HepG2 (cell line): ENCODE results near the gene SOX8. TPM values are rescaled to one million over a fixed set of nuclear protein-coding genes. Genes with fewer than 3 reads are reported as not detected.

Source experiments
- ATAC-seq: fragments of 200-7000 bp; cut with Tn5 transposase; 3 replicates; pipeline ENCODE4 v1.9.1; 2020; ENCODE audit warnings: mild to moderate bottlenecking, moderate library complexity
- BruUV-seq: library from RNA; stranded (reverse); fragments of 400-500 nt; replicated peaks from 2 replicates; lab custom pipeline; 2021; lab: Mats Ljungman, UMichigan
- CTCF ChIA-PET: fragments of 300-600 bp; formaldehyde crosslinking; extraction: SDS; loops from one replicate; lab custom pipeline; 2021; ENCODE audit warnings: low total read pairs, inconsistent platforms, low intra/inter-chr PET ratio; lab: Yijun Ruan, JAX
- POLR2A ChIA-PET: fragments of 350-600 bp; sonication (Branson Sonifier 250); formaldehyde crosslinking; loops from one replicate; lab custom pipeline; 2020; ENCODE audit warnings: antibody characterized with exemption, inconsistent platforms; lab: Yijun Ruan, JAX
- DNase-seq: peaks from one replicate; pipeline ENCODE4 v3.0.0-alpha.2; 2015; ENCODE audit warnings: low spot score
- FAIRE-seq: peaks from 3 replicates; lab custom pipeline; 2011; peaks lifted over from hg19 to GRCh38; lab: Jason Lieb, UNC
- H2AFZ ChIP-seq: one replicate; pipeline ENCODE4 v1.6.1; 2011; ENCODE audit warnings: low read length, inconsistent platforms
- H3K27ac ChIP-seq: fragments of 300-600 bp; 3 replicates; pipeline ENCODE4 v1.8.0; 2011; ENCODE audit warnings: mixed run types, mild to moderate bottlenecking, mixed read lengths, low read length, inconsistent platforms; ENCODE audit not compliant: insufficient read depth; ENCODE audit errors: extremely low read length
- H3K27me3 ChIP-seq, 2 experiments: fragments of 200-600 bp in 1 of 2; 2 replicates in 1 of 2; 3 replicates in 1 of 2; pipeline versions ENCODE4 v1.6.0 to v1.8.0; 2011; ENCODE audit warnings: low read length in 2 of 2, mild to moderate bottlenecking in 2 of 2, moderate library complexity in 2 of 2, inconsistent platforms in 1 of 2; ENCODE audit not compliant: insufficient read depth in 2 of 2, control insufficient read depth in 1 of 2
- H3K36me3 ChIP-seq, 2 experiments: fragments of 200-600 bp in 1 of 2; replicated peaks in 1 of 2; 2 replicates in 1 of 2; 3 replicates in 1 of 2; pipeline versions ENCODE4 v1.5.1 to v1.8.0; 2011; ENCODE audit warnings: low read length in 2 of 2, inconsistent platforms in 1 of 2; ENCODE audit not compliant: insufficient read depth in 2 of 2, control insufficient read depth in 1 of 2
- H3K4me1 ChIP-seq: 2 replicates; pipeline ENCODE4 v1.5.1; 2012; ENCODE audit warnings: low read length, inconsistent platforms; ENCODE audit not compliant: insufficient read depth
- H3K4me2 ChIP-seq: 2 replicates; pipeline ENCODE4 v1.6.0; 2011; ENCODE audit warnings: low read depth, low read length, inconsistent platforms
- H3K4me3 ChIP-seq, 3 experiments: fragments of 200-600 bp in 1 of 3; sonication (generic), shearing (Covaris generic) in 1 of 3; replicated peaks in 1 of 3; 2 replicates each; pipeline ENCODE4 v1.5.1; 2011 to 2016; ENCODE audit warnings: low read length in 3 of 3, inconsistent platforms in 2 of 3, low read depth in 2 of 3, mild to moderate bottlenecking in 2 of 3, control low read depth in 1 of 3, mixed read lengths in 1 of 3; ENCODE audit not compliant: insufficient read depth in 1 of 3
- H3K79me2 ChIP-seq: one replicate; pipeline ENCODE4 v1.6.1; 2011; ENCODE audit warnings: low read length, inconsistent platforms; ENCODE audit not compliant: insufficient read depth
- H3K9ac ChIP-seq: 2 replicates; pipeline ENCODE4 v1.6.0; 2011; ENCODE audit warnings: mild to moderate bottlenecking, low read depth, low read length, inconsistent platforms; ENCODE audit not compliant: insufficient read depth
- H3K9me3 ChIP-seq: 2 replicates; pipeline ENCODE4 v1.5.1; 2012; ENCODE audit warnings: mild to moderate bottlenecking, low read length
- H4K20me1 ChIP-seq: 2 replicates; pipeline ENCODE4 v1.6.0; 2011; ENCODE audit warnings: inconsistent platforms, mild to moderate bottlenecking, low read length, moderate library complexity; ENCODE audit not compliant: insufficient read depth
- IRF2 ChIP-seq: IDR thresholded peaks from 2 replicates; pipeline ENCODE4 v1.6.1; 2018; ENCODE audit warnings: missing genetic modification reagents, missing compliant biosample characterization
- MED13 ChIP-seq: sonication (generic); formaldehyde crosslinking; IDR thresholded peaks from 2 replicates; pipeline ENCODE4 v1.5.0; 2020; ENCODE audit warnings: missing genetic modification reagents
- MED8 ChIP-seq: sonication (generic); formaldehyde crosslinking; IDR thresholded peaks from 2 replicates; pipeline ENCODE4 v1.8.1; 2023; ENCODE audit warnings: mild to moderate bottlenecking, missing genetic modification reagents; ENCODE audit not compliant: insufficient replicate concordance
- NAIF1 ChIP-seq: sonication (generic); formaldehyde crosslinking; IDR thresholded peaks from 2 replicates; pipeline ENCODE4 v1.5.0; 2020; ENCODE audit warnings: mild to moderate bottlenecking, missing genetic modification reagents, borderline replicate concordance
- PHF8 ChIP-seq: sonication (generic); formaldehyde crosslinking; IDR thresholded peaks from 2 replicates; pipeline ENCODE4 v1.5.0; 2020; ENCODE audit warnings: missing genetic modification reagents
- SIX4 ChIP-seq: sonication (generic); formaldehyde crosslinking; IDR thresholded peaks from 2 replicates; pipeline ENCODE4 v1.4.0; 2020; ENCODE audit warnings: missing genetic modification reagents
- THYN1 ChIP-seq: sonication (generic); formaldehyde crosslinking; IDR thresholded peaks from 2 replicates; pipeline ENCODE4 v1.8.1; 2023; ENCODE audit warnings: low read depth, mild to moderate bottlenecking, moderate library complexity, missing genetic modification reagents, borderline replicate concordance
- ZNF564 ChIP-seq: sonication (generic); formaldehyde crosslinking; IDR thresholded peaks from 2 replicates; pipeline ENCODE4 v1.8.1; 2023; ENCODE audit warnings: mild to moderate bottlenecking, missing genetic modification reagents
- ZNF777 ChIP-seq: sonication (generic); formaldehyde crosslinking; IDR thresholded peaks from 2 replicates; pipeline ENCODE4 v1.4.0; 2020; ENCODE audit warnings: missing genetic modification reagents
- WGBS: methylation state at CpG from one replicate; pipeline ENCODE4 v1.1.6; 2017; ENCODE audit warnings: low lambda C conversion rate; 5-methylcytosine and 5-hydroxymethylcytosine counted together
- in situ Hi-C: cut with HindIII; loops from 2 replicates; pipeline ENCODE4 v1.10.0; 2017; ENCODE audit warnings: low pct_unique_long_range_greater_than_20kb; ENCODE audit not compliant: extremely low pct_ligation_motif_present
- intact Hi-C: fragments of 100-400 bp; cut with micrococcal nuclease; formaldehyde crosslinking; loops from one replicate; pipeline ENCODE4 v1.10.0; 2022; ENCODE audit not compliant: unreplicated experiment
- polyA plus RNA-seq, 8 experiments: library from polyadenylated mRNA; depleted of rRNA in 3 of 8; stranded (reverse) in 7 of 8; unstranded in 1 of 8; fragments of >200 nt; fragmentation: Illumina TruSeq in 4 of 8; extraction: Trizol in 4 of 8; gene quantifications; 2 replicates each; pipeline versions ENCODE4 v1.2.1 to v1.2.3, GENCODE V29; 2011 to 2016; ENCODE audit warnings: low read depth in 4 of 8, missing spikeins in 1 of 8, mixed read lengths in 1 of 8; ENCODE audit not compliant: insufficient read depth in 1 of 8
- total RNA-seq, 5 experiments: library from RNA; depleted of rRNA; stranded (reverse); fragments of >200 nt; fragmentation: Illumina TruSeq; extraction: Trizol; gene quantifications; 2 replicates each; pipeline ENCODE4 v1.2.3, GENCODE V29; 2016; ENCODE audit warnings: low read depth in 1 of 5
- TF ChIP-seq, protein P1 (sequence below): sonication (generic); formaldehyde crosslinking; IDR thresholded peaks from 2 replicates; pipeline ENCODE4 v1.4.0; 2020; ENCODE audit warnings: missing genetic modification reagents
- TF ChIP-seq, protein P2 (sequence below): sonication (generic); formaldehyde crosslinking; conservative IDR thresholded peaks from 2 replicates; pipeline ENCODE4 v1.8.0; 2022; ENCODE audit warnings: mild to moderate bottlenecking, moderate library complexity, missing genetic modification reagents
- TF ChIP-seq, protein P3 (sequence below): sonication (generic); formaldehyde crosslinking; IDR thresholded peaks from 2 replicates; pipeline ENCODE4 v1.4.0; 2020; ENCODE audit warnings: missing genetic modification reagents
- TF ChIP-seq, protein P4 (sequence below): sonication (generic); formaldehyde crosslinking; IDR thresholded peaks from 2 replicates; pipeline ENCODE4 v1.9.0; 2021; ENCODE audit warnings: missing genetic modification reagents, borderline replicate concordance

The SOX8 gene
- total and polyA plus RNA-seq, 2 of the 13 experiments (the other 11 are each of a cell fraction or from before 2014, with no cell fraction given): 0.20 to 0.28 TPM

DNA sequence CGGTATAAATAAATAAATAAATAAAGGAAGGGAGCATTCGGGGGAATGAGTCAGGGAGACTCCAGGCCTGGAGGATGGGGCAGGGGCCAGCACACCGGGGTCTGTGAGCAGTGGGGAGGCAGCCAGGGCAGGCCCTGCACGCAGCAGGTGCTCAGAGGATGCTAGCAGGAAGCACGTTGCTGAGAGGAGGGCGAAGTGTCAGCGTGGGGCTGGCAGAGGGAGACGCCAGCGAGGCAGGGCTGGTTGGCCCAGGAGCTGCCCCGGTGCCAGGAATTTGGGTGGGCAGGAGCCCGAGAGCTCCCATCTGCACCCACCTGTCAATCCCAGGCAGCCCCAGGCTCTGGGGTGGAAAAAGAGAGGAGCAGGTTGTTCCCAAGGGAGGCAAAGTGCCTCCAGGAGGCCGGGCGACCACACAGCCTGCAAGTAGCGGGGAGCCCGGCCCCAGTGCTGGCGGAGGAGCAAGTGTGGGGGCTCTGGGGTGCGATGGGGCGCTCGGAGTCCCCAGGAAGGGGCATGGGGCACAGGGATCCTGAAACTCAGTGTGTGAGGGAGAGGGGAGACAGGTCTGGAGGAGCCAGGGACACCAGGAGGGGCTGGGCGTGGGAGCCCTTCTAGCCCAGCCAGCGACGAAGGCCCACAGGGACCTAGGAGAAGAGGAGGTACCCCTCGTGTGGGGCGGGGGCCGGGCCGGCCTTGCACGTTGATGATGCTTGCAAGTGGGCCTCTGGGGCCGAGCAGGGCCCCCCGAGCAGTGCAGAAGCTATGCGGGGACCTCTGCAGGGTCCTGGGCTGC is 28.0 kb downstream of the SOX8 start:
- Histone ChIP-seq H3K27ac (no peak overlapping the region), H3K27me3 (peaks cover 27 to 86% of the 10 kb centered on the region in 2 experiments), H4K20me1 (peaks cover 5% of the 10 kb centered on the region; the same call in 1 of the 2 replicates), H2AFZ (no peak overlapping the region), H3K4me3 (no peak overlapping the region), H3K79me2 (no peaks in the 10 kb centered on the region), H3K9me3 (no peaks in the 10 kb centered on the region), H3K36me3 (no peaks in the 10 kb centered on the region), H3K9ac (no peak overlapping the region), H3K4me1 (no peaks in the 10 kb centered on the region), H3K4me2 (no peak overlapping the region)
- DNase-seq (no peak), ATAC-seq (no peak), FAIRE-seq (no peak)
- WGBS: 13% methylated on average over 11 of the region's 30 CpGs
- TF ChIP-seq, protein P1, sequence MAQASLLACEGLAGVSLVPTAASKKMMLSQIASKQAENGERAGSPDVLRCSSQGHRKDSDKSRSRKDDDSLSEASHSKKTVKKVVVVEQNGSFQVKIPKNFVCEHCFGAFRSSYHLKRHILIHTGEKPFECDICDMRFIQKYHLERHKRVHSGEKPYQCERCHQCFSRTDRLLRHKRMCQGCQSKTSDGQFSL (CRISPR knock-in tag): no peak
- TF ChIP-seq ZNF564: no peak
- no peak for TF ChIP-seq PHF8
- TF ChIP-seq, protein P2, sequence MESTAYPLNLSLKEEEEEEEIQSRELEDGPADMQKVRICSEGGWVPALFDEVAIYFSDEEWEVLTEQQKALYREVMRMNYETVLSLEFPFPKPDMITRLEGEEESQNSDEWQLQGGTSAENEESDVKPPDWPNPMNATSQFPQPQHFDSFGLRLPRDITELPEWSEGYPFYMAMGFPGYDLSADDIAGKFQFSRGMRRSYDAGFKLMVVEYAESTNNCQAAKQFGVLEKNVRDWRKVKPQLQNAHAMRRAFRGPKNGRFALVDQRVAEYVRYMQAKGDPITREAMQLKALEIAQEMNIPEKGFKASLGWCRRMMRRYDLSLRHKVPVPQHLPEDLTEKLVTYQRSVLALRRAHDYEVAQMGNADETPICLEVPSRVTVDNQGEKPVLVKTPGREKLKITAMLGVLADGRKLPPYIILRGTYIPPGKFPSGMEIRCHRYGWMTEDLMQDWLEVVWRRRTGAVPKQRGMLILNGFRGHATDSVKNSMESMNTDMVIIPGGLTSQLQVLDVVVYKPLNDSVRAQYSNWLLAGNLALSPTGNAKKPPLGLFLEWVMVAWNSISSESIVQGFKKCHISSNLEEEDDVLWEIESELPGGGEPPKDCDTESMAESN (CRISPR knock-in tag): no peak
- no peak for TF ChIP-seq SIX4 (CRISPR knock-in tag)
- no peak for TF ChIP-seq NAIF1 (CRISPR knock-in tag)
- TF ChIP-seq, protein P3, sequence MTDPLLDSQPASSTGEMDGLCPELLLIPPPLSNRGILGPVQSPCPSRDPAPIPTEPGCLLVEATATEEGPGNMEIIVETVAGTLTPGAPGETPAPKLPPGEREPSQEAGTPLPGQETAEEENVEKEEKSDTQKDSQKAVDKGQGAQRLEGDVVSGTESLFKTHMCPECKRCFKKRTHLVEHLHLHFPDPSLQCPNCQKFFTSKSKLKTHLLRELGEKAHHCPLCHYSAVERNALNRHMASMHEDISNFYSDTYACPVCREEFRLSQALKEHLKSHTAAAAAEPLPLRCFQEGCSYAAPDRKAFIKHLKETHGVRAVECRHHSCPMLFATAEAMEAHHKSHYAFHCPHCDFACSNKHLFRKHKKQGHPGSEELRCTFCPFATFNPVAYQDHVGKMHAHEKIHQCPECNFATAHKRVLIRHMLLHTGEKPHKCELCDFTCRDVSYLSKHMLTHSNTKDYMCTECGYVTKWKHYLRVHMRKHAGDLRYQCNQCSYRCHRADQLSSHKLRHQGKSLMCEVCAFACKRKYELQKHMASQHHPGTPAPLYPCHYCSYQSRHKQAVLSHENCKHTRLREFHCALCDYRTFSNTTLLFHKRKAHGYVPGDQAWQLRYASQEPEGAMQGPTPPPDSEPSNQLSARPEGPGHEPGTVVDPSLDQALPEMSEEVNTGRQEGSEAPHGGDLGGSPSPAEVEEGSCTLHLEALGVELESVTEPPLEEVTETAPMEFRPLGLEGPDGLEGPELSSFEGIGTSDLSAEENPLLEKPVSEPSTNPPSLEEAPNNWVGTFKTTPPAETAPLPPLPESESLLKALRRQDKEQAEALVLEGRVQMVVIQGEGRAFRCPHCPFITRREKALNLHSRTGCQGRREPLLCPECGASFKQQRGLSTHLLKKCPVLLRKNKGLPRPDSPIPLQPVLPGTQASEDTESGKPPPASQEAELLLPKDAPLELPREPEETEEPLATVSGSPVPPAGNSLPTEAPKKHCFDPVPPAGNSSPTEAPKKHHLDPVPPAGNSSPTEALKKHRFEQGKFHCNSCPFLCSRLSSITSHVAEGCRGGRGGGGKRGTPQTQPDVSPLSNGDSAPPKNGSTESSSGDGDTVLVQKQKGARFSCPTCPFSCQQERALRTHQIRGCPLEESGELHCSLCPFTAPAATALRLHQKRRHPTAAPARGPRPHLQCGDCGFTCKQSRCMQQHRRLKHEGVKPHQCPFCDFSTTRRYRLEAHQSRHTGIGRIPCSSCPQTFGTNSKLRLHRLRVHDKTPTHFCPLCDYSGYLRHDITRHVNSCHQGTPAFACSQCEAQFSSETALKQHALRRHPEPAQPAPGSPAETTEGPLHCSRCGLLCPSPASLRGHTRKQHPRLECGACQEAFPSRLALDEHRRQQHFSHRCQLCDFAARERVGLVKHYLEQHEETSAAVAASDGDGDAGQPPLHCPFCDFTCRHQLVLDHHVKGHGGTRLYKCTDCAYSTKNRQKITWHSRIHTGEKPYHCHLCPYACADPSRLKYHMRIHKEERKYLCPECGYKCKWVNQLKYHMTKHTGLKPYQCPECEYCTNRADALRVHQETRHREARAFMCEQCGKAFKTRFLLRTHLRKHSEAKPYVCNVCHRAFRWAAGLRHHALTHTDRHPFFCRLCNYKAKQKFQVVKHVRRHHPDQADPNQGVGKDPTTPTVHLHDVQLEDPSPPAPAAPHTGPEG: no peak
- no peak for TF ChIP-seq MED8 (CRISPR knock-in tag)
- TF ChIP-seq MED13 (CRISPR knock-in tag): no peak
- no peak for TF ChIP-seq IRF2 (CRISPR knock-in tag)
- TF ChIP-seq THYN1 (CRISPR knock-in tag): no peak
- TF ChIP-seq, protein P4, sequence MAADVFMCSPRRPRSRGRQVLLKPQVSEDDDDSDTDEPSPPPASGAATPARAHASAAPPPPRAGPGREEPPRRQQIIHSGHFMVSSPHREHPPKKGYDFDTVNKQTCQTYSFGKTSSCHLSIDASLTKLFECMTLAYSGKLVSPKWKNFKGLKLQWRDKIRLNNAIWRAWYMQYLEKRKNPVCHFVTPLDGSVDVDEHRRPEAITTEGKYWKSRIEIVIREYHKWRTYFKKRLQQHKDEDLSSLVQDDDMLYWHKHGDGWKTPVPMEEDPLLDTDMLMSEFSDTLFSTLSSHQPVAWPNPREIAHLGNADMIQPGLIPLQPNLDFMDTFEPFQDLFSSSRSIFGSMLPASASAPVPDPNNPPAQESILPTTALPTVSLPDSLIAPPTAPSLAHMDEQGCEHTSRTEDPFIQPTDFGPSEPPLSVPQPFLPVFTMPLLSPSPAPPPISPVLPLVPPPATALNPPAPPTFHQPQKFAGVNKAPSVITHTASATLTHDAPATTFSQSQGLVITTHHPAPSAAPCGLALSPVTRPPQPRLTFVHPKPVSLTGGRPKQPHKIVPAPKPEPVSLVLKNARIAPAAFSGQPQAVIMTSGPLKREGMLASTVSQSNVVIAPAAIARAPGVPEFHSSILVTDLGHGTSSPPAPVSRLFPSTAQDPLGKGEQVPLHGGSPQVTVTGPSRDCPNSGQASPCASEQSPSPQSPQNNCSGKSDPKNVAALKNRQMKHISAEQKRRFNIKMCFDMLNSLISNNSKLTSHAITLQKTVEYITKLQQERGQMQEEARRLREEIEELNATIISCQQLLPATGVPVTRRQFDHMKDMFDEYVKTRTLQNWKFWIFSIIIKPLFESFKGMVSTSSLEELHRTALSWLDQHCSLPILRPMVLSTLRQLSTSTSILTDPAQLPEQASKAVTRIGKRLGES: no peak
- no peak for TF ChIP-seq ZNF777 (CRISPR knock-in tag)
- intact Hi-C loops (no loop called here), in situ Hi-C loops (no loop called here)
- CTCF ChIA-PET: no interaction called here
- BruUV-seq: no TSS peak
- POLR2A ChIA-PET: no interaction called here
